Measurements from ENCODE around the gene MAFG. TPM values are rescaled to one million over a fixed set of nuclear protein-coding genes. Genes with fewer than 3 reads are reported as not detected.
A peak's percentile ranks its signal among the peaks of the same experiment; 100 is the strongest.

Gene MAFG
- total and polyA plus RNA-seq, 2 of the 13 experiments (the other 11 are each of a cell fraction or from before 2014, with no cell fraction given) = 14.5 to 20.0 TPM

GRCh38 chr17:81909966-81910839 lies 17.3 kb downstream of the MAFG start (continued):
- TF ChIP-seq SNAPC5 (CRISPR knock-in tag; IDR thresholded peaks at IDR 0.05; ENCODE audit: borderline replicate concordance) = no peak; the same call in 1 of the 2 replicates
- no peak; the same call in 1 of the 2 replicates for TF ChIP-seq HES4 (CRISPR knock-in tag; IDR thresholded peaks at IDR 0.05; ENCODE audit: borderline replicate concordance)
- 0 out of 2 replicates have a peak, but pooled peaks have one; percentile 69 for TF ChIP-seq ZXDC (CRISPR knock-in tag; IDR thresholded peaks at IDR 0.05)
- peak; percentile 88 for TF ChIP-seq HDAC2 (CRISPR knock-in tag; IDR thresholded peaks at IDR 0.05)
- TF ChIP-seq SMAD3 (CRISPR knock-in tag; IDR thresholded peaks at IDR 0.05) = no peak
- TF ChIP-seq MAFG (CRISPR knock-in tag; IDR thresholded peaks at IDR 0.05) = no peak
- no peak for TF ChIP-seq DNMT3B (CRISPR knock-in tag; conservative IDR thresholded peaks at IDR 0.05)
- TF ChIP-seq CBFB (CRISPR knock-in tag; IDR thresholded peaks at IDR 0.05) = peak; percentile 75
- TF ChIP-seq ZNF432 (CRISPR knock-in tag; IDR thresholded peaks at IDR 0.05; ENCODE audit: borderline replicate concordance) = no peak
- TF ChIP-seq ZNF710 (CRISPR knock-in tag; IDR thresholded peaks at IDR 0.05; ENCODE audit: borderline replicate concordance) = no peak; the same call in 1 of the 2 replicates
- peak; percentile 67; the same call in 1 of the 2 replicates for TF ChIP-seq ZIK1 (CRISPR knock-in tag; IDR thresholded peaks at IDR 0.05; ENCODE audit: borderline replicate concordance, low read depth)
- TF ChIP-seq GABPA (IDR thresholded peaks at IDR 0.05; ENCODE audit: low read depth, low read length) = no peak
- TF ChIP-seq GABPA (CRISPR knock-in tag; IDR thresholded peaks at IDR 0.05; ENCODE audit: low read depth) = peak; percentile 62; the same call in 1 of the 2 replicates
- peak; percentile 75 for TF ChIP-seq FOSL2 (CRISPR knock-in tag; IDR thresholded peaks at IDR 0.05)
- no peak for TF ChIP-seq ZNF34 (CRISPR knock-in tag; IDR thresholded peaks at IDR 0.05; ENCODE audit: borderline replicate concordance)
- TF ChIP-seq ZNF670 (CRISPR knock-in tag; IDR thresholded peaks at IDR 0.05; ENCODE audit: borderline replicate concordance) = no peak
- peak; percentile 81; the same call in 1 of the 2 replicates for TF ChIP-seq RCOR2 (CRISPR knock-in tag; IDR thresholded peaks at IDR 0.05)
- TF ChIP-seq ZNF557 (CRISPR knock-in tag; IDR thresholded peaks at IDR 0.05) = no peak; the same call in 1 of the 2 replicates
- no peak for TF ChIP-seq ZUFSP (CRISPR knock-in tag; IDR thresholded peaks at IDR 0.05; ENCODE audit: borderline replicate concordance)
- TF ChIP-seq ZNF777 (CRISPR knock-in tag; IDR thresholded peaks at IDR 0.05) = 0 out of 2 replicates have a peak, but pooled peaks have one; percentile 29
- no peak for TF ChIP-seq JUN (CRISPR knock-in tag; IDR thresholded peaks at IDR 0.05)
- no peak for TF ChIP-seq KLF15 (CRISPR knock-in tag; IDR thresholded peaks at IDR 0.05; ENCODE audit: borderline replicate concordance)

Measured in HepG2 (cell line).